Measurements from ENCODE around the gene KIF23. TPM values are rescaled to one million over a fixed set of nuclear protein-coding genes. Genes with fewer than 3 reads are reported as not detected.

The KIF23 gene
- total RNA-seq, 1 experiment from 2014 or later, result 100 TPM

GRCh38 chr15:69462030-69462492, 47.9 kb downstream of the KIF23 start:
- DNase-seq, result peak in 1 of 2 experiments; percentile 41
- BruUV-seq (replicated peaks), result TSS peak; percentile 69
- Histone ChIP-seq H3K4me3 (peak overlapping the region; percentile 61), H3K36me3 (ENCODE audit: low read depth) (no peaks in the 10 kb centered on the region), H4K20me1 (ENCODE audit: insufficient read depth) (peaks cover under 1% of the 10 kb centered on the region; the same call in 1 of the 2 replicates), H3K27ac (peak overlapping the region; percentile 46; the same call in 1 of the 2 replicates), H3K79me2 (ENCODE audit: low read depth) (0 out of 2 replicates have a peak, but pooled peaks cover 3% of the 10 kb centered on the region), H3K9me3 (ENCODE audit: insufficient read depth, low read depth) (no peaks in the 10 kb centered on the region), H2AFZ (peak overlapping the region; percentile 94), H3F3A (ENCODE audit: insufficient read depth, low read depth) (peaks cover 24% of the 10 kb centered on the region), H3K4me1 (replicated peaks; ENCODE audit: insufficient read depth) (peaks cover 27% of the 10 kb centered on the region), H3K9me2 (ENCODE audit: insufficient read depth) (no peaks in the 10 kb centered on the region), H3K4me2 (peak overlapping the region; percentile 75), H3K27me3 (ENCODE audit: insufficient read depth, low read depth) (no peaks in the 10 kb centered on the region)
- intact Hi-C loops (cut with micrococcal nuclease; ENCODE audit: unreplicated experiment), result no loop called here
- no peak for TF ChIP-seq CTCF (conservative IDR thresholded peaks at IDR 0.05)
- no peak for TF ChIP-seq EZH2 (IDR thresholded peaks at IDR 0.05; ENCODE audit: low read depth)
- ChIA-PET CTCF (interaction anchor here (0.6 to 1.8 kb wide), 6 partner anchors 9 to 1118 kb away, joined by 3 to 16 read pairs (median 4); partner anchors contain the start of genes KIF23 and RPLP1), POLR2A (ENCODE audit: unreplicated experiment) (interaction anchor here (0.5 to 1.5 kb wide), 8 partner anchors 9 to 1286 kb away, joined by 3 to 12 read pairs (median 6); partner anchors contain the start of genes KIF23 and RPLP1)

DNA sequence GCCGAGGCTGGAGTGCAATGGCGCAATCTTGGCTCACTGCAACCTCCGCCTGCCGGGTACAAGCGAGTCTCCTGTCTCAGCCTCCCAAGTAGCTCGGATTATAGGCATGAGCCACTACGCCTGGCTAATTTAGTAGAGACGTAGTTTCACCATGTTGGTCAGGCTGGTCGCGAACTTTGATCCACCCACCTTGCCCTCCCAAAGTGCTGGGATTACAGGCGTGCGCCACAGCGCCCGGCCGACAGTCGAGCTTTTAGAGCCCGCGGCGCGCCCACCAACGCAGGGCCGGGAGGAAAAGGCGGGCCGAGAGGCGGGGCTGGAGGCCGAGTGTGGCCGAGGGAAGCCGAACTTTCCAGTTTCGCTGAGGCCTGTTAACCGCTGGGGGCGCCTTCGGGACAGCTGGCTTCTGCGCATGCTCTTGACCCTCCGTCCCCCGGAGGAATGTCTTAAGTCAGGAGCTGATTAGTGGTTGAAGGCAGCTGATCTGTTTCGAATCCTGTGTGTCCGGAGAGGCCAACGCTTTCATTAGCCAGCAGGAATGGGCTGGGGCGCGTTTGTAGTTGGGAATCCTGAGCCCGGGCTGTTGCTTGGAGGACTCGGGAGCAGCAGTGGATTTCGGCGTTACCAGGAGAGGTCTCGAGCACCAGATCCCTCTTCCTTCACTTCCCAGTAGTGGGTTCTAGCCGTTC, 48.5 kb downstream of the KIF23 start:
- TF ChIP-seq CTCF (conservative IDR thresholded peaks at IDR 0.05) (peak; percentile 78), EZH2 (IDR thresholded peaks at IDR 0.05; ENCODE audit: low read depth) (no peak)
- H3K4me2 ChIP-seq, result peak overlapping the region; percentile 87
- no peaks in the 10 kb centered on the region for H3K9me3 ChIP-seq (ENCODE audit: insufficient read depth, low read depth)
- no peaks in the 10 kb centered on the region for H3K36me3 ChIP-seq (ENCODE audit: low read depth)
- peaks cover 33% of the 10 kb centered on the region for H3K4me1 ChIP-seq (replicated peaks; ENCODE audit: insufficient read depth)
- ChIA-PET CTCF (interaction anchor here (0.6 to 1.8 kb wide), 7 partner anchors 10 to 1118 kb away, joined by 3 to 16 read pairs (median 4); partner anchors contain the start of genes KIF23 and RPLP1), POLR2A (ENCODE audit: unreplicated experiment) (interaction anchor here (0.5 to 1.5 kb wide), 11 partner anchors 10 to 1319 kb away, joined by 3 to 12 read pairs (median 4); partner anchors contain the start of genes KIF23 and RPLP1)
- peak overlapping the region; percentile 94 for H2AFZ ChIP-seq
- H3K27me3 ChIP-seq (ENCODE audit: insufficient read depth, low read depth), result no peaks in the 10 kb centered on the region
- H3F3A ChIP-seq (ENCODE audit: insufficient read depth, low read depth), result peaks cover 22% of the 10 kb centered on the region
- H3K27ac ChIP-seq, result peak overlapping the region; percentile 83
- H3K4me3 ChIP-seq, result peak overlapping the region; percentile 61
- intact Hi-C loops (cut with micrococcal nuclease; ENCODE audit: unreplicated experiment), result no loop called here
- DNase-seq, result peak; percentile 89 to 97
- 0 out of 2 replicates have a peak, but pooled peaks cover 3% of the 10 kb centered on the region for H3K79me2 ChIP-seq (ENCODE audit: low read depth)
- no peaks in the 10 kb centered on the region for H4K20me1 ChIP-seq (ENCODE audit: insufficient read depth)
- H3K9me2 ChIP-seq (ENCODE audit: insufficient read depth), result no peaks in the 10 kb centered on the region
- BruUV-seq (replicated peaks), result no TSS peak

DNA sequence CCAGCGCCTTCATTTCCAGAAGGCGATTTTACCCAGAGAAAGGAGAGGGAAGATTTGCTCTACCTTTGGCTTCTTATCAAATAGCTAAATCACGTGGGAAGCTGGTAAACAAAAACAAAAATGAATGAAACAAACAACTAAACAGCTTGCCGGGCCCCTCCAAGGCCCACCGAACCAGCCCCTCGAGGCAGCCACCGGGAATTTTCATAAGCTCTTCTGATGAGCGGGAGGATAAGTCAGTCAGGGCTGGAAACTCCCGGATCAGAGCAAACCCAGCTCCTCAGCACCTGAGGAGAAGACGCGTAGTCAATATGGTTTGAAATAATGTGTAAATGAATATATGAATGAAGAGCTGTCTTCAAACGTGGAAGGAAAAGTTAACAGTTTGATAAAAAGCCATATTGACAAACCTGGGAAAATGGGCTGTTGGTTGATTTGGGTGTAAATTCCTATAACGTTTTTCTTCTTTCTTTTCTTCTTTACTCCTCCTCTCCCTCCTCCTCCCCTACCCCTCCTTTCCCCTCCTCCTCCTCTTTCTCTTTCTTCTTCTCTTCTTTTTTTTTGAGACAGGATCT, 49.1 kb downstream of the KIF23 start:
- Histone ChIP-seq H3K79me2 (ENCODE audit: low read depth) (0 out of 2 replicates have a peak, but pooled peaks cover 3% of the 10 kb centered on the region), H3K4me3 (peak overlapping the region; percentile 61), H4K20me1 (ENCODE audit: insufficient read depth) (no peaks in the 10 kb centered on the region), H3F3A (ENCODE audit: insufficient read depth, low read depth) (peaks cover 22% of the 10 kb centered on the region), H2AFZ (peak overlapping the region; percentile 78), H3K9me3 (ENCODE audit: insufficient read depth, low read depth) (no peaks in the 10 kb centered on the region), H3K36me3 (ENCODE audit: low read depth) (no peaks in the 10 kb centered on the region), H3K4me1 (replicated peaks; ENCODE audit: insufficient read depth) (peaks cover 39% of the 10 kb centered on the region), H3K27me3 (ENCODE audit: insufficient read depth, low read depth) (no peaks in the 10 kb centered on the region), H3K9me2 (ENCODE audit: insufficient read depth) (no peaks in the 10 kb centered on the region), H3K4me2 (peak overlapping the region; percentile 87), H3K27ac (peak overlapping the region; percentile 83)
- intact Hi-C loops (cut with micrococcal nuclease; ENCODE audit: unreplicated experiment), result no loop called here
- no peak for DNase-seq
- BruUV-seq (replicated peaks), result TSS peak; percentile 55
- CTCF ChIA-PET, result interaction anchor here (0.6 to 1.8 kb wide), 4 partner anchors 10 to 1042 kb away, joined by 3 to 16 read pairs (median 4); partner anchors contain the start of gene RPLP1
- TF ChIP-seq CTCF (conservative IDR thresholded peaks at IDR 0.05) (no peak), EZH2 (IDR thresholded peaks at IDR 0.05; ENCODE audit: low read depth) (no peak)
- POLR2A ChIA-PET (ENCODE audit: unreplicated experiment), result interaction anchor here (0.5 to 1.5 kb wide), 5 partner anchors 10 to 1318 kb away, joined by 3 to 11 read pairs (median 4); partner anchors contain the start of genes KIF23 and RPLP1
